ENCODE data around the gene ADISSP.

The ADISSP gene

DNA sequence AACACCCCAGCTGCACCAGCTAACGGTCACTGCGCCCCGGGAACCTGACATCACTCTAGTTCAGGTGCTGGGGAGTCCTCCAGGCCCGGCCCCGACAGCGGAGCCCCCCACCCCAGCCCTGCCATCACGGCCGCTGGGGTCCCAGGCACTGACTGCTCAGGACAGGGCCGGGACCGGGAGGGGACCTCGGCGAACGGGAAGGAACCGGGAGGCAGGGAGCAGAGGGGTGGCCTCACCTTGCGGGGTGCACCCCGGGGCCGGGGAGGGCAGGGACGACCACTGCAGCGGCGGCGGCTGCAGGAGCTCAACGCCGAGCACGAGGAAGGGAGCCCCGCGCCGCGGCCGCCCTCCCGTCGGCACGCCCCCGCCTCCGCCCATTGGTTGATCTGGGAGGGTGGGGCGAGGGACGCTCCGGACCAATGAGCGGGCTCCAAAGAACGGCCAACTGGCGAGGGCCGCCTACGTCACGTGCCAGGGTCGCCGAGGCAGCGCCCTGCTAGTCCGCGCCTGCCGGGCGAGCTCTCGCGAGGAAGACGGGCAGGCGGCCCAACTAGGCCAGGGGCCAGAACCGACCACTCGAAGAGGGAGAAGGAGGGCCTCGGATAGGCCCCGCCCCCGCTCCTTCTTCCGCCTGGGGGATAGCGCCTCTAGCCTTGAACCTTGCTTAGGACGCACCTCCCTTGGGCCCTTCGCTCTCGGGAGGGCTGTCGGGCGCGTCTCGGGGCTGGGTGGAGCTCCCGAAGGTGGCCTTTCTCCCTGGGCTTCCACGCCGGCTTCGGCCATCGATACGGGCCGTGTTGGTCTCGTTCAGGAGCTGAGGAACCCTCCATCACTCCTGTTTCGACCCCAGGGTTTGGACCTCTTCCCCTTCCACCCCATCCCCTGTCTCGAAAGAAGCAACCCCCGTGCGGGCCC is at the start of gene ADISSP:
TSS of gene ADISSP (minus strand) at position 327 of the 915 bp plus-strand sequence. CDS start 7,653 bp downstream, outside the sequence.
- peak; percentile 98 for DNase-seq

DNA sequence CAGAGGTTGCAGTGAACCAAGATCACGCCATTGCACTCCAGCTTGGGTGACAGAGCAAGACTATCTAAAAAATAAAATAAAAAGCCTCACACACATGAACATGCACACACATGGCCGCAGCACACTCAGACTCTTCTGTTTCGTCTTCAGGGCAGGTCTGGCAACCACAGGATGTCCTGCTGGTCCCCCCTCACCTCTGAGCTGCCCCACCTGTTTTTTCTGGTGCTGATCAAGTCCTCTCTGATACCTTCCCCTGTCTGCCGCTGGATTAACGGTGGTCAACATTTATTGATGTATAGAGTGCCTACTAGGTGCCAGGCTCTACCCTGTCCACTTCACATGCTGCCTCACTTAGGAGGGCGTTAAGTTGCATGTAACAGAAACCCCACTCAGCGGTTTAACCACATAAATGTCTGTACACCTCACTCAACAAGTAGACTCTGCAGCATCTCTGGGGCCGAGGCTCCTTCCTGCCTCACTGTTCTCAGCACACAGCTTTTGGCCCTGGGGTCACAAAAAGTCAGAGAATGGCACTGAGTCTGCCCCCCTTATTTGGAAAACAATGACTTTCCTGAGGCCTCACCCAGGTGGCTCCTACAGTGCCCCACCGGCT is 48.3 kb upstream of the ADISSP start:
- DNase-seq: no peak

DNA sequence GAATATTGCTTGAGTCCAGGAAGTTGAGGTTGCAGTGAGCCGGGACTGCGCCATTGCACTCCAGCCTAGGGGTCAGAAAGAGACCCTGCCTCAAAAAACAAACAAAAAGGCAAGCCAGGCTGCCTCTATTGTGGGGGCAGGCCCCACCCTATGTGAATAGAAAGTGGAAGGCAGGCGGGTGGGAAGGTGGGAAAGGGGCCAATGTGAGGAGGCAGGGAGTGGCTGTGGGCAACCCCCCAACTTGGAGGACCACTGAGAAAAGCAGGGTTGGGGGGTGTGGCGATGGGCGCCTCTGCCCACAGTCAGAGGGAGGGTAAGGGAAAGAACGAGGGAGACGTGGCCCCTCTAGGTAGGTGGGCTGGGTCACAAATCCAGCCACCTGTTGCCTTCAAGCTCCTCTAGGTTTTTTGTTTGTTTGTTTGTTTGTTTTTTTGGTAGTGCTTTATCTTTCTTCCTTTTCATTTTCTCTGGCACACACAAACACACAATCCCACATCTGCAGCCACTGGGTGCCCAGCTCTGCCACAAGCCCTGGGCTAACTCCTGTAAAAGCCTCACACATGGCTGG is 47.5 kb upstream of the ADISSP start:
- DNase-seq: no peak

DNA sequence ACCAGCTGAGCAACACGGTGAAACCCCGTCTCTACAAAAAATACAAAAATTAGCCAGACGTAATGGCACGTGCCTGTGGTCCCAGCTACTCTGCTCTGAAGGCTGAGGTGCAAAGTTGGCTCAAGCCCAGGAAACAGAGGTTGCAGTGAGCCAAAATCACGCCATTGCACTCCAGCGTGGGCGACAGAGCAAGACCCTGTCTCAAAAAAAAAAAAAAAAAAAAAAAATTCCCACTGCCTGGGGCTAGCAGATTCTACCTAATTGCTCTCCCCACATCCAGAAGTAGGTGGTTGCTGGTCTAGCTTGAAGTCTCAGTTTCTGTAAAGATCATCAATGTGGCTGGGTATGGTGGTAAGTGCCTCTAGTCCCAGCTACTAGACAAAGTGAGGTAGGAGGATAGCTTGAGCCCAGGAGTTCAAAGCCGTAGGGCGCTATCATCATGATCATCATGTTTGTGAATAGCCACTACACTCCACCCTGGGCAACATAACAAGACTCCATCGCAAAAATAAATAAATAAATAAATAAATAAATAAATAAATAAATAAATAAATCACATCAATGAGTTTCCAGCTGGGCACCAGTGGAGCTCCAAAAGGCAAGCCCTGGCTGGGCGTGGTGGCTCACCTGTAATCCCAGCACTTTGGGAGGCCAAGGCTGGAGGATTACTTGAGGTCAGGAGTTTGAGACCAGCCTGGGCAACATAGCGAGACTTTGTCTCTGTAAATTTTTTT is 46.5 kb upstream of the ADISSP start:
- DNase-seq: no peak

DNA sequence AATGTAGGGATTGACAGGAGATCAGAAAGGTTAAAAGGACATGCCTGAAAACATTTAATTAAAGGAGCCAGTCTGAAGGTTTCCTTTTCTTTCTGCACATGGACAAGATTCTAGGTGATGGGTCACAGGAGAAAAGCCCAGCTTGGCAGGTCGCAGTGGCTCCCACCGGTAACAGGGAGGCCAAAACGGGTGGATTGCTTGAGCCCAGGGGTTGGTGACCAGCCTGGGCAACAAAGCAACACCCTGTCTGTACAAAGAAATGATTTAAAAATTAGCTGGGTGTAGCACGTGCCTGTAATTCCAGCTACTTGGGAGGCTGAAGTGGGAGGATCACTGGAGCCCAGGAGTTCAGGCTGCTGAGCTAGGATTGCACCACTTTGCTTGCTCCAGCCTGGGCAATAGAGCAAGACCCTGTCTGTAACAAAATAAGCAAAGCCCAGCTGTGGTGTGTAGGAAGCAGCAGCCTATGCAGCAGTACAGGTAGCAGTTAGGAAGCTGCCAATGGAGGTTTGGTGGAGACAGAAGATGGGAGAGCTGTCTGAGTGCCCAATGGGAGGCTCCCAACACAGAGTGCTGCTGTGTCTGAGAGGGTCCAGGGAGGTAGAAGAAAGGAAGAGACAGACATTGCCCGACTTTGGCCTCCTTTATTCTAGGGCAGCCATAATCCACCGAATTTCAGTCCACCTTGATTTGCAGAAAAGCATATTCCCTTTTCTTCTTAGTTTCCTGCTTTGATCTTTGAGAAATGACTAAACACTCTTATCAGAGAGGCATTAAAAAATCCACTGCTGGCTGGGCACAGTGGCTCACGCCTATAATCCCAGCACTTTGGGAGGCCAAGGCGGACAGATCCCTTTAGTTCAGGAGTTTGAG is 45.7 kb upstream of the ADISSP start:
- DNase-seq: no peak

DNA sequence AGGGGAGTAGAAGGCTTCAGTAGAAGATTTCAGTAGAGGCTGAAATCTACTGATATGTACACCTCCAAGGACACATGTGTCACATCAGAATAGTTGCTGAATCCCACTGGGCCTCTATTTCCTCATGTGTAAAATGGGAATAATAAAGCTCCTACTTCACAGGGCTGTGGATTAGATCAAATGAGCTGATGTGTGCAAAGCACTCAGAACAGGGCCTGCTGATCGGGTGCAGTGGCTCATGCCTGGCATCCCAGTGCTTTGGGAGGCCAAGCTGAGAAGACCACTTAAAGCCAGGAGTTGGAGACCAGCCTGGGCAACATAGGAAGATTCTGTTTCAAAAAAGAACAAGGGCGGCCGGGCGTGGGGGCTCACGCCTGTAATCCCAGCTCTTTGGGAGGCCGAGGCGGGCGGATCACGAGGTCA is 44.7 kb upstream of the ADISSP start:
- no peak for DNase-seq

DNA sequence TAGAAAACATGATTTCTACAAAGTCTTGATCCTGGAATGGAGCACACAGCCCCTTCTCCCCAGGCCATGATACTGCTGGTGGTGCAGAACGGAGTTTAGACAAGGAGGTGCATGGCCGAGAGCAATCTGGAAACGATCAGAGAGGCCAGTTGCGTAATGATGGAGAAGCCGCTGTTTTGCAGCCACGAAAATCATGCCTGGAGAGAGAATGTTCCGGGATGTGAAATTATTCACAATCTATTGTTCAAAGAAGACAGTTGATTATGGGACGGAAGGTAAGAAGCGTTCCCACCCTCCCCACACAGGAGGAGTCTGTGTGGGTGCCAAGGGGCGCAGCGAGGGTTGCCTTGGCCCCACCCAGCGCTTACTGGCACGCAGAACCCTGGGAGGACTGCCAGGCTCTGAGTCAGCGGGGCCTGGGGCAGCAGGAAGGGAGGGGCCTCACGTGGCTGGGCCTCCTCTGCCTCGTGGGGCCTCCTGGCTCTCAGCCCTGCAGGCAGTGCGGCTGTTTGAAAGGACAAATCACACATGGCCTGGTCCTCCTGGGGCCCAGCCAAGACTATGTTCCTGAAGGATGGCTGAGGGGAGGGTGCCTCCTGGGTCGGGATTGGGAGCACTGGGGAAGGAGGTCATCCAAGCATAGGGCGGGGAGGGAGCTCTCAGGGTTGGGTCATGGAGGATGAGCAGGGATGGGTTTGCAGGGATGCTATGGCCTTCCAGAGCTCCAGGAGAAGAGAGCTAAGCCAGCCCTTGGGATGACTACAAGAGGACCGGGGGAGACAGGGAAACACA is 44.1 kb upstream of the ADISSP start:
- peak; percentile 97 to 98 for DNase-seq

DNA sequence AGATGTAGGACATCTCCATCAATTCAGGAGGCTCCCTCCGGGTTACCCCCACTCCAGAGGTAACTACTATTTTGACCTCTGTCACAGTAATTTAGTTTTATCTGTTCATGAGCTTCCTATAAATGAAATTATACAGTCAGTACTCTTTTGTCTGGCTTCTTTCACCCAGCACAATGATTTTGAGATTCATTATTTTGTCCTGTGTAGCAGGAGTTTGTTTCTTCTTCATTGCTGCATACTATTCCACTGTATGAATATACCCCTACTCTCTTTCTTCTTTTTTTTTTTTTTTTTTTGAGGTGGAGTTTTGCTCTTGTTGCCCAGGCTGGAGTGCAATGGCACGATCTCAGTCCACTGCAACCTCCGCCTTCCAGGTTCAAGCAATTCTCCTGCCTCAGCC is 41.0 kb upstream of the ADISSP start:
- no peak for DNase-seq

DNA sequence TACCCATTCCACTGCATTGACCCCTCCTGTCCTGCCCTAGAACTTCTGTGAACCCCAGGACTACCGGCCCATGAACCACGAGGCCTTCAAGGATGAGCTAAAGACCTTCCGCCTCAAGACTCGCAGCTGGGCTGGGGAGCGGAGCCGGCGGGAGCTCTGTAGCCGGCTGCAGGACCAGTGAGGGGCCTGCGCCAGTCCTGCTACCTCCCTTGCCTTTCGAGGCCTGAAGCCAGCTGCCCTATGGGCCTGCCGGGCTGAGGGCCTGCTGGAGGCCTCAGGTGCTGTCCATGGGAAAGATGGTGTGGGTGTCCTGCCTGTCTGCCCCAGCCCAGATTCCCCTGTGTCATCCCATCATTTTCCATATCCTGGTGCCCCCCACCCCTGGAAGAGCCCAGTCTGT is 37.2 kb upstream of the ADISSP start:
- DNase-seq: no peak

DNA sequence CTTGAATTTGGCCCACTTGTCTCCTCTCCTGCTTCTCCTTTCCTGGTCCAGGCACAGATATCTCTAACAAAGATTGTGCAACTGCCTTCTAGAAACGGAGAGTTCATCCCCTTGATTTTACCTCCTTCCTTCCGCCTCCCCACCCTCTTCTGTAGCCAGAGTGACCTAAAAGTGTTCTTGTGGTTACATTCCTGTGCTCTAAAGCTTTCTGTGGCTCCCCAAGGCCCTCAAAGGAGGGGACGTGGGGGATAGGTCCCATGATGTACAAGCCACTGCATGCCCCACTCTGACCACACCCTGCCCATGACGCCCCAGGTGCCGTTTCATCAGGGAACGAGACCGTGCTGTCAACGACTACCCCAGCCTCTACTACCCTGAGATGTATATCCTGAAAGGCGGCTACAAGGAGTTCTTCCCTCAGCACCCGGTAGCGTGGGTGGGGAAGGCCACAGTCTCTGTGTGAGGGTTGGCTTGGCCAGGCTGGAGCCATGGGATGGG is 36.8 kb upstream of the ADISSP start:
- DNase-seq: no peak

DNA sequence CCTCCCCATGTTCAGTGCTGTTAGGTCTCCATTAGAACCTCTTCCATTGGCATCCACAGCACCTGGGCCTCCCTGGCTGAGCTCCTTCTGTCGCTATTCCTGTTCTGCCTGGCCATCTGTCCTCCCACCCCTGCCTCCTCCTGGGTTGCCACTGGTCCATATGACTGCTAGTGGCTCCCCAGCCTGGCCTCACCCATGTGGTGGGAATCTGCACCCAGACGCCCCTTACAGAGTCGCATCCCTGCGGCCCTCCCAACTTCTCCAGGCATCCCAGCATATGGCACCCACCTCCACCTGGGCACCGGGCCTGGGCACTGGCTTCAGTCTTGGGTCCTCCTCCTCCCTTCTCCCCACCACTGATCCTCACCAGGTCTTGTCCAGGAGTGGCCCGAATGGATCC is 36.3 kb upstream of the ADISSP start:
- no peak for DNase-seq

DNA sequence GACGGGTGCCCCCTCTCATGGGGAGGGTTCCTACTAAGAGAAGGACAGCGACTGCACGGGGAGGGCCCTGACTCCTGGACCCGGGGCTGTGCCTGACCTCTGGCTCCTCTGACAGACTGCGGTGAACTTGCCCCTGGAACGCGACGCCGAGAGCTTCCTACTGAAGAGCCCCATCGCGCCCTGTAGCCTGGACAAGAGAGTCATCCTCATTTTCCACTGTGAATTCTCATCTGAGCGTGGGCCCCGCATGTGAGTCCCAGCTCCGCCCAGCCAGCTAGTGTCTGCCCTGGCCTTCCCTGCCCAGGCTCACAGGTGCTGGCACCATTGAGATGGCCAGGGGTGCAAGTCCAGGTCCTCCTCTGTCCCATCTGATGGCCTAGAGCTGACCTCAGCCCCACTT is 35.7 kb upstream of the ADISSP start:
- DNase-seq: no peak

DNA sequence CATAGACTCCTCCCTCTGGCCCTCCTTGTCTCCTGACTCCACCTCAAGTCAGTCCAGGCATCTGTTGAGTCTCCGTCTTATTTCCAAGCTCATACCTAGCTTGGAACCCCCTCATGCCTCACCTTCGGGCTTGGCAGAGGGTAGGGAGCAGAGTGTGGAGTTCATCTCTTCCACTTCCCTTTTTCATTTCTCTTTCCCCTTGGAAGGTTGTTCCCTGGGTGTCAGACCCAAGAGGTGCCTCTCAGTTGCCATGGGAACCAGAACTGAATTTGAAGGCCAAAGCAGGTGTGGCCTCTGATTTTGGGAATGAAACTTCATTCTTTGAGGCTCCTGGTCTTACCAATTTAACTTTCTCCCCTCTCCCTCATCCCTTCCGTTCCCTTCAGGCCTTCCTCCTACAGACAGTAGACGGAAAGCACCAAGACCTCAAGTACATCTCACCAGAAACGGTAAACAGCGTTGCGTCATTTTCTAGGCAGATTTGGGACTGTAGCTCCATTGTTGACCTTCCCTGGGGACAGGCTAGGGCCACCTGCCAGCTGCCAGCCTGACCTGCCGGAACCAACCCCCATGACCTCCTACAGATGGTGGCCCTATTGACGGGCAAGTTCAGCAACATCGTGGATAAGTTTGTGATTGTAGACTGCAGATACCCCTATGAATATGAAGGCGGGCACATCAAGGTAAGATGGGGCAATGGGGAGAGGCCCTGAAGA is 35.1 kb upstream of the ADISSP start:
- no peak for DNase-seq

DNA sequence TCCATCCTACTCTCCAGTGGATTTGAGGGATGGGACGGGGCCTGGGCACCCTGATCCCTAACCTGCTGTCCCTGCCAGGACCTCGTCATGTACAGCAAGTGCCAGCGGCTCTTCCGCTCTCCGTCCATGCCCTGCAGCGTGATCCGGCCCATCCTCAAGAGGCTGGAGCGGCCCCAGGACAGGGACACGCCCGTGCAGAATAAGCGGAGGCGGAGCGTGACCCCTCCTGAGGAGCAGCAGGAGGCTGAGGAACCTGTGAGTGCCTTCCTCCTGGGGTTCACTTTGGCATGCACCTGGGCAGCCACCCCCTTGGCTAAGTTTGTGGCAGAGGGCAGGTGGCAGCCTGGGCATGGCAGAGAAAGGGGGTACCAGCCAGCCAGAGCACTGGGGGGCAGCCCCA is 34.3 kb upstream of the ADISSP start:
- DNase-seq: no peak

DNA sequence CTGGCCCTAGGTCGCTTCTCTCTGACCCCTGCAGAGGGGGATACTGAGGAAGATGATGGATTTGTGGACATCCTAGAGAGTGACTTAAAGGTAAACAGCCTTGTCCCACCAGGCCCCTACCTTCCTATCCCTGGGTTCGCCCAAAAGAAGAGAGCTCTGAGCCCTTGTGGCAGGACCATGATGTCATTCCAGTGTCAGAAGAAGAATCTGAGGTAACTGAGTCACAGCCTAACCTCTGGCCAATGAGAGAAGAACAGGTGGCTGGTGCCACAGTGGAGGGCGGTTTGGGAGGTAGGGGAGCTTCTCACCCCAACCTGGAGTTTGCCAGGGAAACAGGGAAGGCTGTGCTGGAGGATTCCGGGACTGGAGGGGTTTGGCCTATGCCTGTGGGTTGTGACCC is 33.7 kb upstream of the ADISSP start:
- no peak for DNase-seq

DNA sequence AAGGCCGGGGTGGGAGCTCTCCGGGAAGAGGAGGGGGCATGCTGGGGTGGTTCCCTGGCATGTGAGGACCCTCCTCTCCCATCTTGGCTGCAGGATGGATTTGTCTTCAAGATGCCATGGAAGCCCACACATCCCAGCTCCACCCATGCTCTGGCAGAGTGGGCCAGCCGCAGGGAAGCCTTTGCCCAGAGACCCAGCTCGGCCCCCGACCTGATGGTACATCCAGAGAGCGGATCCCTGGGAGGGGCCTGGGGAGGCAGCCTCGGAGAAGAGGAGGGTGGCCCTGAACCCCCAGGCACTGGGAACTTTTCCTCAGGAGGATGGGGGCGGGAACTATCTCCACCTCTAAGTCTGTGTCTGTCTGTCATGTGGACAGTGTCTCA is 33.3 kb upstream of the ADISSP start:
- DNase-seq: no peak

DNA sequence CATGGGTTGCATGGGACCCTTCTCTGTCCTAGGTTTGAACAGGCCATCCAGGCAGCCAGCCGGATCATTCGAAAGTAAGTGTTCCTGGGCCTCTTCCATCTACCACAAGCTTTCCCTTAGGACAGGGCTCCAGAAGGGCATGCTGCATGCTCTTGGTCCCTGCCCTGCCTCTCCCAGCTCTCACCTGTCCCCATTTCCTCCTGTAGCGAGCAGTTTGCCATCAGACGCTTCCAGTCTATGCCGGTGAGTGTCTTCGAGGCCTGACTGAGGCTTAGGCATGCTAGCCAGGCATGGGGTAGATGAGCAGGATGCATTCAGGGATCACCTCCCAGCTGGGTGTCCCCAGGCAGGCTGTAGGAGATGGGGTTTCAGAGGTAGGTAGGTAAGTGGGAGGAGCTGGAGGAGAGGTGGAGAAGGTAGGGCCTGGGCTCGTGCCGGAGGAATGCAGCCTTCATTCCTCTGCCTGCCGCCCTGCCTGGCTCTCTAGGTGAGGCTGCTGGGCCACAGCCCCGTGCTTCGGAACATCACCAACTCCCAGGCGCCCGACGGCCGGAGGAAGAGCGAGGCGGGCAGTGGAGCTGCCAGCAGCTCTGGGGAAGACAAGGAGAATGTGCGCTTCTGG is 32.8 kb upstream of the ADISSP start:
- no peak for DNase-seq

DNA sequence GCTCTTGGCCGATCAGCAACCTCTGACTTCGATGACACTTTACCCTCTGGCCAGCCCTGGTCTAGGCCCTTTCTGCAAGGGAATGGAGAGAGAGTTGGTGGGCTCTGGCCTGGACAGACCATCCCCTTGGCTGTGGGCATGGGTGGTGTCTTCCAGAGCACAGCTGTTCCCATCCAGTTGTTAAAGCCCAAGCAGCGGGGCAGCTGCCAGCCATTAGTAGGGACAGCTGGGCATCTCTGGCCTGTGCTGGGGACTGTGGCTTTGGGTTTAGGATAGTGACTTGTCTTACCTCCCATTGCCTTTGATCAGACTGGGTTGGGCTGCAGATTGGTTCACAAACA is 31.3 kb upstream of the ADISSP start:
- DNase-seq: no peak

DNA sequence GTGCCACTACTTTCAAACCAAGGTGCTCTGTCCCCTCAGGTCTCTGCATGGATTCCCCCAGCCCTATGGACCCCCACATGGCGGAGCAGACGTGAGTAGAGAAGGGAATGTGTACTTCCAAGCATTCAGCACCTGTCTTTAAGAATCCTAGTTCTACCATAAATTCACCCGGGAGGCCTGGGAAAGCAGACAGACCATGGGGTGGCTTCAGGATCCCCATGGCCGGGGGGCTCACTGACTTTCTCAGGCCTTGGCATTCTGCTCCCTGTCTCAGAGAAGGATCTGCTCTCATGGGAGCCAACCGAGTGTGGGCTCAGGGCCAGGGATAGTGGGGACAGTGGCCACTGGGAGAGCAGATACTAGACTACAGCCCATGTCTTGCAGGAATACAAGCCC is 30.8 kb upstream of the ADISSP start:
- DNase-seq: no peak
